Fibroblast of skin of scalp (primary cell): Measurements from ENCODE around the gene NDST1.
A peak's percentile ranks its signal among the peaks of the same experiment; 100 is the strongest.

Experiments
- DNase-seq: peaks from one replicate; pipeline ENCODE4 v3.0.0-alpha.2; 2013

The NDST1 gene

DNA sequence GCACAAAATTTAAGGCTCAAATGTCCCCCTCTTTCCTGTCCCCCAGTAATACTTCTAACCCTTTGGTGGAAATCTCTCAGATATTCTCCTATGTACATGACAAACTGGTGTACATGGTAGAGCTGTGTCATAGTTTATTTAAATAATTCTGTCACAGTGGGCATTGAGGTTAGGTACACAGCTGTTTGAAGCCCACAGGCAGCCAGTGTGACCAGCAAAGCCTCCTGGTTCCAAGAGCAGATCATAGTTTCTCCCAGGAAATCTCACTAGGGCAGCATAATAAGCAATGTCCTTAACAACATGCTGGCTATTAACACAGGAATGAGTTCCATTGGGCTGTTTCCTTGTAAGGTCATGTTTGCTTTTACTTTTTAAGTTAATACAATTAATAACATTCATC is 63.9 kb downstream of the NDST1 start:
- DNase-seq, result no peak

DNA sequence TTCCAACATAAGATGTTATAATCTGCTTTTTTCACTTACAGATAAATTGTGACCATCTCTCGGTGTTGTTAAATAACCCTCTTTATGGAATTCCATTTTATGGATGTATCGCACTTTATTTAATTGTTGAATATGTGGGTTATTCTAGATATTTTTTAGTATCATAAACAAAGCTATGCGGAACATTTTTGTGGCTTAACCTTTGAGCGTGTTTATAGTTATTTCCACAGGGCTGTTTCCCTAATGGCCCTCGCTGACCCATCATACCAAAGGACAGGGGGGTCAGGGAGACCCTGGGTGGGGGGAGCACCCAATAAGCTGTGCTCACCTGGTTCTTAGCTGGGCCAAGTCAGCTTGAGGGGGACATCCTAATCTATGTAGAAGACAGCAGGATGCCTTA is 65.3 kb downstream of the NDST1 start:
- DNase-seq, result no peak

DNA sequence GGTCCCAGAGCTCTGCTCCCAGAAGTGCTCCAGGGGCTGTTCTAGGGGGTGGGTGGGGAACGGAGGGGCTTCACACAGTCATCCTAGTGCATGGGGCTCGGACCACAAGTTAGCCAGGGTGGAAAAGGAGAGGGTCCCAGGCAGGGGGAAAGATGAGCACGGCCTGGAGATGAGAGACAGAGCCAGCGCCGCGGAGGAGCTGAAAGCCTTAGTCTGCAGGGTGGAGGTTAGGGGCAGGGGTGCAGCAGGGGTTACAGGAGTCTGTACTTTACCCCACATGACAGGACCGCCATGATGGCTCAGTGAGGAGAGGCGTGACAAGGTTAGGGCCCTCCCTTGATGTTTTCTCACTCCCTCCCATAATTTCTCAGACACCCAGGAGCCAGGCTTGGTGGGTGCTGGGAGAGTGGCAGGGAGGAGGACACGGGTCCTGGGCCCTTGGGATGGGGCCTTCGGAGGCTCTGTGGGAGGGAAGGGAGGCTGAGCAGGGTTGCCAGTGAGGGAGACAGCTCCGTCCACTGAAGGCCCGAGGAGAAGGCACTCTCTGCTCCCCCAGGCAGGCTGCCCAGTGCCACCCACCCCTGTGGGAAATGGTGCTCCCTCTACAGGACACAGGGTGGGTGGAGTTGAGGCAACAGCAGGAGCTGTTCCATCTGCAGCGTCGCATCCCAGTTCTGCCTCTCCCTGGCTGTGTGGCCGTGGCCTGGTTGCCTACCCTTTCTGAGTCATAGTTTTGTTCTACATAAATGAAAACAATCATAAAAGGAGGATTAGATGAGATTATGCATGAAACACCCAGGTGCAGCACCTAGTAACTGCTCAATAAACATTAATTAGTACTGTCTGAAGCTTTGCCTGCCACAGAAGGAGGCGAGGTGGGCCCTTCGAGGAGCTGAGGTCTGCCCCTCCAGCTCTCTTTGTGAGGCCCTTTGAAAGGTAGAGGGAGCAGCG is 66.2 kb downstream of the NDST1 start:
- no peak for DNase-seq

DNA sequence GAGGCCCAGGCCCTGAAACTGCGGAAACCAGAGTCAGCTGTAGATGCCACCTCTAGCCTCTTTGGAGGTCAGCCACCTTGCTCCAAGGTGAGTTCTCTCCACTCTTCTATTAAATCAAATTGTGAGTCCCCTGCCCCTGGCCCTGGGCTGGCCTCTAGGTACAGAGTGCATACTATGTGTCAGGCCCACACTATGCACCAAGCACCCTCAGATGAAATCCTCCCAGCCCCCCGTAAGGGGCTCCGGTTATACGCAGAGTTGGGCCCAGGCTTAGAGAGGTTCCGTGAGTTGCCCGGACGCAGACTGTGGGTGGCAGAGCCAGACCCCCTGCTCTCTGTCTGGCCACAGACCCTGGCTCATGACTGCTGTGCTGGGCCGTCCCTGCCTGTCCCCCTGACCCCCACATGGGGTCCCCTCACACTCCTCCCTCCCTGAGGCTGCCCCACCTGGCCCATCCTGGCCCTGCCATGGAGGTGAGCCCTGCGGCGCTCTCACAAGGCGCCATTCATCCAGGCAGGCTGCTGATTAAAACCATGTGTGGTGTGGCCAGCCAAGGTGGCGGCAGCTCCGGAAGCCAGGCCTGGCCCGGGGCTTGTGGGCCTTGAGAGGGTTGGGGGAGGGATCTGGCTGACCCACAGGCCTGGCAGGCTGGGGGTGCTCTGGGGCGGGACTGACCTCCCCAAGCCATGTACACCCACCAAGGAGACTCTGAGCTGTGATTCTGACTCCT is 67.1 kb downstream of the NDST1 start:
- DNase-seq, result no peak

DNA sequence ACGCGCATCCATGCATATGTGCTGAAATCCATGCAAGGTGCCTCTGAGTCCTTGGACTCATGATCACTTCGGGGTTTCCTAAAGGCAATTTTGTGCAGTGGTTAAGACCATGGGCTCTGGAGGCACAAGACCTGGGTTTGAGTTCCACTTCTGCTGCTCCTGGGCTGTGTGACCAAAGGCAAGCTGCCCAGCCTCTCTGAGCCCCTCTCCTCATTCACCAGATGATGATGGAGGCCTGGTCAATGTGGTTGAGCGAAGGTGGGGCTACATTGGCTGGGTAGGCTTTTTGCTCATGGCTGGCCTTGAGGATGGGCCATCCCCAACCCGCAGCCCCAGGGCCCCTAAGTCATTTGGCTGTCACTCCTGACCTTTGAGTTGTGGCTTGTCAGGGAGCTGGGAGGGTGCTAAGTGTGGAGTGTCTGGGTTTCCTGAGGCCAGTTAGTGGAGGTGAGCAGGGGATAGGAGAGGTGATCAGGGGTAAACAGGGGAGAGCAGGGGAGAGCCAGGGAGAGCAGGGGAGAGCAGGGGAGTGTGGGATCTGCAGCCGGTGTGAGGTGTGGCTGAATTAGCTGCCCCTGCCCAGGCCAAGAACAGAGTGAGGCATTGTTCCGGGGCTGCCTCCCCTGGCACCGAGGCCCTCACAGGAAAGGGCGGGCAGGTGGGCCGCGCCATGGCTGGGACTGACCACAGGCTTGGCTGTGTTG is 68.0 kb downstream of the NDST1 start:
- DNase-seq, result no peak

DNA sequence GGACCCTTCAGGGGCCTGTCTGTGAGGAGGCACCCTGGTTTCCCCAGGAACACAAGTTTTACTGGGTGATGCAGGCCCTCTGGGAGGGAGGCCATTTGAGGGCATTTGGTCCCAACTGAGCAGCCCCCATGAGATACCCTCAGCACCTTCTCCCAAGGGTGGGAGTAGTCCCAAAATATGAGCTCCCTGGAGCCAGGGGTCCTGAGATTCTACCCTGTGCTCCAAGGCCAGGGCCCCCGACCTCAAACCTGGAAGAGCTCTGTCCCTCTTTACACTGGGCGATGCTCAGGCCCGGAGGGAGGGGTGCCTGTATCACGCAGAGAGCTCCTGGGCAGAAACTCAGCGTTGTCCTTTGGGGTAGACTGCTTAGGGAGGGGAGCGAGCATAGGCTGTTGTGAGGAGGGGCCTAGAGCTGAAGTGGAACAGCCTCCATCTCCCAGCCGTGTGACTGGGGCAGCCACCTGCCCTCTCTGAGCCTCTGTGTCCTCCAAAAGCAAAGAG is 68.6 kb downstream of the NDST1 start:
- no peak for DNase-seq

DNA sequence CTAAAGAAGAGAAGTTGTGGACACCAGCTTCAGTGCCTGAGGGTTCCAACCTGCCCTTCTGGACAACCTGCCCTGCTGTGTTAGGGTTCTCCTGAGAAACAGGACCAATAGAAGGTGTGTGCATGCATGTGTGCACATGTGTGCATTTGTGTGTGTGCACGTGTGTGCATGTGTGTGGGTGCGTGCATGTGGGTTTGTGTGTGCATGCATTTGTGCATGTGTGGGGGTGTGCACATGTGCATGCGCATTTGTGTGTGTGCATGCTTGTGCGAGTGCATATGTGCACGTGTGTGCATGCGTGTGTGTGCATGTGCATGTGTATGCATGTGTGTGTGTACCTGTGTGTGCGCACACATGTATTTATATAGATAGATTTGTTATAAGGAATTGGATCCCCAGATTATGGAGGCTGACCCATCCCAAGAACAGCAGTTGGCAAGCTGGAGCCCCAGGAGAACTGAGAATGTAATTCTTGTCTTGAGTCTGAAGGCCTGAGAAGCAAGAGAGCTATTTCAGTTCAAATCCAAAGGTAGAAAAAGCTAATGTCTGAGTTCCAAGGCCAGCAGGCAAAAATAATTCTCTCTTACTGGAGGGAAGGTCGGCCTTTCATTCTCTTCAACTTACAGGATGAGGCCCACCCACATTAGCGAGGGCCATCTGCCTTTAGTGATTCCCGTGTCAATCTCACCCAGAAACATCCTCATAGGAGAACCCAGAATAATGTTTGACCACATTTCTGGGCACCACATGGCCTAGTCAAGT is 69.6 kb downstream of the NDST1 start:
- DNase-seq, result no peak

DNA sequence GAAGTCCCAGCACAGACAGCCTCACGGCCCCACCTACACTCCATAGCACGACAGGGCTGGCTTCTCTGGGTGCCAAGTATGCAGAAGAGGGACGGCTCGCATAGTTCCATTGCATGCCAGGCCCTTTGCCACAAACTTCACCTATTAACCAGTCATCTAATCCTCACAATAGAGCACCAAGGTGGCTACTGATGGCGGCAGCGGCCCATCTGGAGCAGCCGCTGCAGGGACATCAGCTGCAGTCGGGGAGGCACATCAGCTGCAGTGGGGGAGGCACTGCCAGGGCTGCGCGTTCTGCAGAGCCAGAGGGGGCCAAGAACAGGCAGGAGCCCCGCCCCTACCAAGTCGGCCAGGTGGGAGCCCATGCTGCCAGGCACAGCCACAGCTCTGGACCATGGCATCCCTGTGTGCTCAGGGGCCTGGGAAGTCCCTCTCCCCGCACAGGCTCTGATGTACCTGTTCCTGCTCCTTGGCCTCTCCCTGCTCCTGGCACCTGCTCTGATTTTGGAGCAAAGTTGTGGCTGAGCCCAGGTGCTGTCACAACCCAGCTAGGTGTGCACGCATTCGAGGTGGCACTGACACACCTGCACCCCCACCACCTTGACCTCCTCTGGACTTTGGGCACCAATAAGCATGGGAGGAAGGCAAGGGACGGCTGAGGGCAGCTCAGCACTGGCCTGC is 71.0 kb downstream of the NDST1 start:
- no peak for DNase-seq

DNA sequence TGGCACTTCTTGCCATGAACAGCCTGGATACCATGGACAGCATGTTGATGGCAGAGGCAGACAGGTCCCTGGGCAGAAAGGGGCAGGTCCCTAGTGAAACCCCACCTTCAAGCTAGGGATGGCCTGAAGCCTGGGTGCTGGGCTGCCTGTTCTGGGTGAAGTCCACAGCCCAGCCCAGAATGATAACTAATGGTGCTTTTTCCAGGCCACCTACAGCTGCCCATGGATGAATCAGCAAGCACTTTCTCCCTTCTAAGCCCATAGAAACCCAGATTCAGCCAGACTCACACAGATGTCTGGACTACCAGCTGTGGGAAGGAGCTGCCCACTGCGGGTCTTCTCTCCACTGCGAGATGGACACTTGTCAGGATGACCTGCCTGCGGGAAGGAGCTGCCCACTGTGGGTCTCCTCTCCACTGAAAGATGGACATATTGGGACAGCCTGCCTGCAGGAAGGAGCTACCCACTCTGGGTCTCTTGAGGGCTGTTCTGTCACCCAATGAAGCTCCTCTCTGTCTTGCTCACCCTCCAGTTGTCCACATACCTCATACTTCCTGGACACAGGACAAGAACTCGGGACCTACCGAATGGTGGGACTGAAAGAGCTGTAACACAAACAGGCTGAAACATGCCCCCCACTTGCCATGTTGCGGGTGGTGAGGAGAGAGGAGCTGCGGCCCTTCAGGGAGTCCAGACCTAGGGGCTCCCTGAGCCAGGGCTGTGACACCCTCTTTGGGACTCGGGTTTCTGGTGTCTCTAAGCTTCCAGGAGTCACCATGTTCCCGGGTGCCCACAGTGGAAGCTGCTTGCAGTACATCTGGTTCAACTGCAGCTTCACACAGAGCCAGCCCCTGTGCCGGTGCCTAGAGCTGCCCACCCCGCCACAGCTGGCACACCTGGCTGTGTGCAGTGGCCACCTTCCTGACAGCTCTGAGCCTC is 71.8 kb downstream of the NDST1 start:
- DNase-seq, result no peak

DNA sequence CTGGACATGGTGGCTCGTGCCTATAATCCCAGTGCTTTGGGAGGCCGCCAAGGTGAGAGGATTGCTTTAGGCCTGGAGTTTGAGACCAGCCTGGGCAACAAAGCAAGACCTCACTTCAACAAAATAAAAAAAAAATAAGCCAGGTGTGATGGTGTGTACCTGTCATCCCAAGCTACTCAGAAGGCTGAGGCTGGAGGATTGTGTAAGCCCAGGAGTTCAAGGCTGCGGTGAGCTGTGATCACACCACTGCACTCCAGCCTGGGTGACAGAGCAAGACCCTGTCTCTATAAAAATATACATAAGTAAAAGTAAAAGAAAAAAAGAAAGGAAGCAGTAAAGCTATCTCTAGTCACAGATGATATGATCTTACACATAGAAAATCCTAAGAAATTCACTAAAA is 73.0 kb downstream of the NDST1 start:
- DNase-seq, result no peak

DNA sequence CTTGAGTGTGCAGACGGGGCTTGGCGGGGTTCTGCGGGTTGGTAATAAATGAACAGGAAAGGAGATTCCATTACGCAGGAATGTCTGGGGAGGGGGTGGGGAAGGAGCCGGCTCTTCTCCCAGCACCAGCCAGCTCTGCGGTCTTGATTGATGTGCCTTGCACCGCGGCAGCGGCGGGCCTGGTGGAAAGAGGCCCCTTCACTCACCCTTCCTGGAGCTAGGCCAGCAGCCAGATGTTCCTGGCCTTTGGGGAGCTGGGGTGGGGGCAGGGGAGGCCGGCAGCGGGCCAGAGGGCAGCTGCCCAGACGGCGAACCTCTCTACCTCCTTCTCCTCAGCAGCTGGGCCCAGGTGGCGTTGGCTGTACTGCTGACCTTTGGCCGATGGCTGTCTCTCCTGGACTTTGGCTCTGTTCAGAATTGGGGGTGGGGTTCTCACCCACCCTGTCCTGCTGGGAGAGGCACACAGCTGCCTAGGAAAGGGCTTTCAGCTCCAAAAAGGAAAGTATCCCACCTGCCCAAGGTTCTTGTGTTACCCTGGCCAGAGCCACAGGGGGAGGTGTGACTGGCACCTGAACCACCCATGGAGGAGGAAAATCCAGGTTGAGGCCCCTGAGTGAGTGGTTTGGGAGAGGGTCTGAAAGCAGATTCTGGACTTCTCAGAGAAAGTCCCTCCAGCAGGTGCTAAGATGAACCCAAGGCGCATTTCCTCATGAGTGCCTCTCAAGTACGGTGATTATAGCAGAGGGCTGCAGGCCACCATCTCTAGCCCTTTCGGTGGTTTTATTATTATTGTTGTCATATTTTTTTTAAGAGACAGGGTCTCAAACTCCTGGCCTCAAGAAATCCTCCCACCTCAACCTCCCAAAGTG is 74.5 kb downstream of the NDST1 start:
- DNase-seq, result peak; percentile 69

DNA sequence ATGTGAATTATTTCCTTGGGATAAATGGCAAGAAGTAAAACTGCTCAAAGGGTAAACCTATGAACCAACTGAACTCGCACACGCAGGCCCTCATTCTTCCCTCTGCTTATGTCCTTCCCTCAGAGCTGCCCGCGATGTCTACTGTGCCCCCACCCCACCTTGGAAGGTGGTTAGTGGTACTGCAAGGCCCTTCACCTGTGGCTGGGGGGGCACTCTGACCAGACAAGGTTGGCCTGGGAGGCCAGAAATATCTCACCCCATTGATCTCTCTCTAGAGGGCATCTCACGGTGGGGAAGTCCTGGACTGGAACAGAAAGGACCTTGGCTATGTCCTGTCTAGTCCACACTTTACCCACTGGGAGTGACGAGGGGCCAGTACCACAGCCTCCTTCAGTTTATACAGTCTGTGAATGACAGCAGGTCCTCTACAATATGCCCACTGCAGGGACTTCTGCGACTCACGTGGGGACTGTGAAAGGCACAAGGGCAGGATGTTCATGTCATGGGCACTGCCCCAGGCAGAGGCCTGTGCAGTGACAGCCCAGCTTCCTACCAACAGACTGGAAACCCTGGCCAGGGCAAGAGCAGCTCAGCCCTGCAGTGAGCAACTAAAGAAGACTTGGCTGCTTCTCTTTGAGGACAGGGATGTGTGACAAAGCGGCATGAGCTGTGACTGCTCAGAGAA is 75.8 kb downstream of the NDST1 start:
- DNase-seq, result no peak

DNA sequence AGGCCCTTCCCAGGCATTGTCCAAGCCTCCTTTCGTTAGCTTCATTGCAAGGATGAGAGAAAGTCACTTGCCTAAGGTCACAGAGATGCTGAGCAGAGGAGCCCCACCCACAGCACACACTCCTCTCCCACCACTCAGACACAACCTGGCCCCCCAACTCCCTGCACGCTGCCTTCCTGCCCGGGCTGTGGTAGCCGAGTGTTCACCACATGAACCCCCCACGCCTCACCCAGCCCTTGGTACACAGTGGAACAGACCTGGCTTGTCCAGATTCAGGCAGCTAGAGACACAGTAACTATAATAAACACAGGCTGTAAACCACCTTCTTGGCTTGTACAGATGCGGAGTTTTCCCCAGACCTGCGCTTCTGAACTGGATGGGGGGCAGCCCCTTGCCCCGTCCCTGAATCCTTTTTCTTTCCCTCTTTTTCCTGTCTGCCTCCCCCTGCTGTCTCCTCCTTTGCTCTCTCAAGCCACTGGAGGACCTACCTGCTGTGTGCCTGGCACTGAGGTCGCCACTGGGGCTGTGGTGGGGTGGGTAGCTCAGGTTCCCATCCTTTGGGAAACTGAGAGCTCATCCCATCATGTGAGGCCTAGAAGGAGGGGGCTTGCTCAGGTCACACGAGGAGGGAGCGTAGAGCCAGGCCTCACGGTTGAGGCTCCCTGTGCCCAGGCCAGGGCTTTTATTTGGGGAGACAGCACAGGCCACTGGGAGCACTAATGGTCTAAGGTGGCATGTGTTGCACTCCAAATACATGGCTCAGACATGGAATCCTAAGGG is 76.8 kb downstream of the NDST1 start:
- no peak for DNase-seq

DNA sequence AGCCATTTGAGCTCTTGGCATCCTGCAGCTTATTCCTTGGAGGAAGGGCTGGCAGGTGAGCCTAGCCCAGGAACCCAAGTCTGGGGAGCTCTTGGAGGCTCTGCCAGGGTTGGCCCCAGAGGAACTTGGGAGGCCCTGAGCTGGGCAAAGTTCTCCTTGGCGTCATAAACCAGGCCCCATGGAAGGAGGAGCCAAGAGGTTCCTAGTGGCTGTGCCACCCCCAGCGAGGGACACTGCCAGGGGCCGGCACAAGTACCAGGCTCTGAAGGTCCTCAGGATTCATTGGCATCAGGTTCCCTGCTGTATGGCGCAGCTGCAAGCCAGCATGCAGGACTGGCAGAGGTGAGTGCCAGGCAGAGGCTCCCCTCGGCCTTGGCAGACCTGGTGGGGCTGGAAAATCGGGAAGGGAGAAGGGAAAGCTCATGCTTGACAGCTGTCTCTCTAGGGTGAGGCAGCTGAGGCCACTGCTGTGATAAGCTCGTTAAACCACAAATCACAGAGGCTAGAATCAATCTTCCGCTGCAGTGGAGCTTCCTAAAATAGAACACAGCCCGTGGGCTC is 77.9 kb downstream of the NDST1 start:
- DNase-seq, result no peak

DNA sequence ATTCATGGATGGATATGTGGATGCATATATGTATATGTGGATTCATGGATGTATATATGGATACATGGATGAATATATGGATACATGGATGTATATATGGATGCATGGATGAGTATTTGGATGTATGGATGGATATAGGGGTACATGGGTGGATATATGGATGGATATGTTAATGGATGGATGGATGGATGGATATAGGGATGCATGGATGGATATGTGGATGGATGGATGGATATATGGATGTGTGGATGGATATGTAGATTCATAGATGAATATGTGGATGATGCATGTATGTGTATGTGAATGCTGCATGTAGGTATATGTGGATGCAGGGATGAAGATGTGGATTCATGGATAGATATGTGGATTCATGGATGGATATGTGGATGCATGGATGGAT is 79.1 kb downstream of the NDST1 start:
- no peak for DNase-seq

DNA sequence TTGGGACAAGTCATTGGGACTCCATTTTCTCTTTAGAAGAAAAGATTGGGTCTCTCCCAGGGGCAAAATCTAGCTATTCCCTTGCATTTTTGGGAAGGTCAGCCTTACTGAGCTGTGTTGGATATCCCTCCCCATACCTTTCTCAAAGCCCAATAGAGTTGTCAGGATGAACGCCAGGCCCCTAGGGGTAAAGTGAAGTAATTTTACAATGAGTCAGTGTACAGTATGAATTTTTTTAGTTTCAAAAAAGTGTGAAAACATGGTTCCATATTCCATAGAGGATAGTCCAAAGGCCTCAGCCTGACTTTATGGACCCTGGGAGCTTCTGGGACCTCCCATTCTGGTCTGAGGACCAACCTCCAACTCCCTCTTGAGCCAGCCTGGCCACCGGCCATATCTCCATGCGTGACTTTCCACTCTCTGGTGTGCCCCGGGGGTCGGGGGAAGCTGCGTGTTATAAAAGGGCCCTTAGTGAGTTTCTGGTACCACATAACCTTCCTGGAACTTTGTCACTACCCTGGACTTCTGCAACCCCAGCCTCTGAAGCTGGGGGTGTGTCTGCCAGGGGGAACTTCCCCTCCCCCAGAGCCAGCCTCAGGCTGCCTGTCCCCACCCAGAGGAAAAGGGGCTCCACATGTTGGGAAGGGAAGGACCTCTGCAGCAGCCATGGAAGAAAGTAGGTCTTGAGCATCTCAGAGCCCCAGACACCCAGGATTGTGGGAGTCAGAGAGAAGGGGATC is 80.1 kb downstream of the NDST1 start:
- DNase-seq, result peak; percentile 69

DNA sequence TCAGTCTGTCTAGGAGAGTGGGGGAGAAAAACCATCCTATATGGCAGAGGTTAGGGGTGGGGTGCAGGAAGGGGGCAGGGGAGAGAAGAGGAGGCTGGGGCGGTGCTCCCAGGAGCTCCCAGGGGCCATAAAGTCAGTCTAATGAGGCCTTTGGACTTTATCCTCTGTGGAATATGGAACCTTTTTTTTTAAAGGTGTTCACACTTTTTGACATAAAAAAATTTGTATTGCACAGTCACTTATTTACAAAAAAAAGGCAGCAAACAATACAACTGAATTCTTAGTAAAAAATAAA is 80.6 kb downstream of the NDST1 start:
- no peak for DNase-seq
